CD4-positive, alpha-beta T cell treated with Interleukin-17A for 4 hours (primary cell): ENCODE data around the gene WDR76.
"Not testable (repeated sequence)": the region's sequence is repeated elsewhere in the genome, so short reads cannot be mapped to it uniquely, and the experiment has no call there.

Source experiments
- DNase-seq: peaks from one replicate; pipeline ENCODE4 v3.0.0-alpha.2; 2020; ENCODE audit warnings: mixed read lengths

Gene WDR76

GRCh38 chr15:43824302-43825246 lies 2.2 kb upstream of the WDR76 start, which contains the start of gene MFAP1:
TSS of gene MFAP1 (minus strand) at chr15:43824690. CDS start at chr15:43824569, 121 bp downstream.
- peak; percentile 93 for DNase-seq

- not testable (repeated sequence) for DNase-seq
Measured at GRCh38 chr15:43825305-43825704, 1.5 kb upstream of the WDR76 start.

- DNase-seq: no peak
Measured at GRCh38 chr15:43826029-43826507, 734 bp upstream of the WDR76 start.

GRCh38 chr15:43828061-43828657 lies 1.4 kb downstream of the WDR76 start:
- DNase-seq: no peak

GRCh38 chr15:43829951-43830540 lies 3.2 kb downstream of the WDR76 start:
- not testable (repeated sequence) for DNase-seq

- not testable (repeated sequence) for DNase-seq
Measured at GRCh38 chr15:43830691-43831275, 4.0 kb downstream of the WDR76 start.

- DNase-seq: not testable (repeated sequence)
Measured at GRCh38 chr15:43831519-43832052, 4.8 kb downstream of the WDR76 start.

GRCh38 chr15:43832485-43832884 lies 5.7 kb downstream of the WDR76 start:
- DNase-seq: not testable (repeated sequence)

GRCh38 chr15:43845421-43845820 lies 18.6 kb downstream of the WDR76 start:
- DNase-seq: no peak

GRCh38 chr15:43851251-43851650 lies 24.4 kb downstream of the WDR76 start:
- DNase-seq: no peak

GRCh38 chr15:43852607-43853006 lies 25.8 kb downstream of the WDR76 start:
- no peak for DNase-seq

- DNase-seq: no peak
Measured at GRCh38 chr15:43854801-43855200, 28.0 kb downstream of the WDR76 start.

- DNase-seq: no peak
Measured at GRCh38 chr15:43859546-43859945, 32.7 kb downstream of the WDR76 start.

GRCh38 chr15:43866636-43867035 lies 39.8 kb downstream of the WDR76 start:
- not testable (repeated sequence) for DNase-seq

- DNase-seq: no peak
Measured at GRCh38 chr15:43867096-43867495, 40.3 kb downstream of the WDR76 start.

- DNase-seq: no peak
Measured at GRCh38 chr15:43868406-43868805, 41.6 kb downstream of the WDR76 start.

GRCh38 chr15:43871835-43872234 lies 45.0 kb downstream of the WDR76 start:
- no peak for DNase-seq

- DNase-seq: peak; percentile 9
Measured at GRCh38 chr15:43872416-43873020, 45.7 kb downstream of the WDR76 start.

GRCh38 chr15:43873651-43874050 lies 46.8 kb downstream of the WDR76 start:
- no peak for DNase-seq

- DNase-seq: no peak
Measured at GRCh38 chr15:43876872-43877271, 50.1 kb downstream of the WDR76 start.

- no peak for DNase-seq
Measured at GRCh38 chr15:43877371-43877770, 50.6 kb downstream of the WDR76 start.

- DNase-seq: no peak
Measured at GRCh38 chr15:43878446-43878845, 51.6 kb downstream of the WDR76 start.
